Measurements from ENCODE around the gene ZNF627.
A peak's percentile ranks its signal among the peaks of the same experiment; 100 is the strongest.
"Not testable (repeated sequence)": the region's sequence is repeated elsewhere in the genome, so short reads cannot be mapped to it uniquely, and the experiment has no call there.

The ZNF627 gene

GRCh38 chr19:11634018-11634662, 36.9 kb downstream of the ZNF627 start:
- not testable (repeated sequence) for H3K36me3 Mint-ChIP-seq, H3K4me1 Mint-ChIP-seq, H3K27ac Mint-ChIP-seq, H3K4me3 Mint-ChIP-seq, H3K9me3 Mint-ChIP-seq, ATAC-seq
- H3K27me3 Mint-ChIP-seq, result peaks cover 20% of the 10 kb centered on the region

- H3K27me3 Mint-ChIP-seq, result peaks cover 9% of the 10 kb centered on the region
- peaks cover 3% of the 10 kb centered on the region for H3K9me3 Mint-ChIP-seq
- H3K36me3 Mint-ChIP-seq, result no peaks in the 10 kb centered on the region
- no peak for ATAC-seq
- H3K4me1 Mint-ChIP-seq, result no peaks in the 10 kb centered on the region
- no peak overlapping the region for H3K4me3 Mint-ChIP-seq
- no peak overlapping the region for H3K27ac Mint-ChIP-seq
These were observed 41.9 kb downstream of the ZNF627 start for GRCh38 chr19:11639245-11639601.

GRCh38 chr19:11639602-11640471, 42.6 kb downstream of the ZNF627 start:
- peak; percentile 99 for ATAC-seq
- H3K4me3 Mint-ChIP-seq, result peak overlapping the region; percentile 77
- no peaks in the 10 kb centered on the region for H3K4me1 Mint-ChIP-seq
- H3K36me3 Mint-ChIP-seq, result no peaks in the 10 kb centered on the region
- H3K27me3 Mint-ChIP-seq, result peaks cover 9% of the 10 kb centered on the region
- H3K27ac Mint-ChIP-seq, result no peak overlapping the region
- H3K9me3 Mint-ChIP-seq, result peaks cover 3% of the 10 kb centered on the region

GRCh38 chr19:11641244-11641643, 44.0 kb downstream of the ZNF627 start:
- H3K27me3 Mint-ChIP-seq, result peaks cover 9% of the 10 kb centered on the region
- no peaks in the 10 kb centered on the region for H3K36me3 Mint-ChIP-seq
- no peak overlapping the region for H3K27ac Mint-ChIP-seq
- ATAC-seq, result no peak
- H3K4me3 Mint-ChIP-seq, result no peak overlapping the region
- H3K9me3 Mint-ChIP-seq, result peaks cover 3% of the 10 kb centered on the region
- no peaks in the 10 kb centered on the region for H3K4me1 Mint-ChIP-seq

DNA sequence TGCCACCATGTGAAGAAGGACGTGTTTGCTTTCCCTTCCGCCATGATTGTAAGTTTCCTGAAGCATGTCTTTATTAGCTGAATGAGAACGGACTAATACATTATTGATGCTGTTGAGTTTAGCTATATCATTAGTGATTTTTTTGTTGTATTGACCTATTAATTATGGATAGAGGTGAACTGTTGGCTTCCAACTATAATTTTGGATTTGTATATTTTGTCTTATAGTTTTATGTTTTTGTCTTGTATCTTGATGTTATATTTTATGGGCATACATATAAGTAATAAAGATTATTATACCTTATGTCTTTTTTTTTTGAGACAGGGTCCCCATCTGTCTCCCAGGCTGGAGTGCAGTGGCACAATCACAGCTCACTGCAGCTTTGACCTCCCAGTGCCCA, 45.6 kb downstream of the ZNF627 start:
- H3K4me3 Mint-ChIP-seq, result no peak overlapping the region
- H3K4me1 Mint-ChIP-seq, result no peaks in the 10 kb centered on the region
- H3K27me3 Mint-ChIP-seq, result peaks cover 9% of the 10 kb centered on the region
- H3K27ac Mint-ChIP-seq, result no peak overlapping the region
- H3K36me3 Mint-ChIP-seq, result no peaks in the 10 kb centered on the region
- no peak for ATAC-seq
- peaks cover 3% of the 10 kb centered on the region for H3K9me3 Mint-ChIP-seq

GRCh38 chr19:11649941-11650340, 52.7 kb downstream of the ZNF627 start:
- no peak for ATAC-seq
- Mint-ChIP-seq H3K36me3 (no peaks in the 10 kb centered on the region), H3K4me3 (no peak overlapping the region), H3K4me1 (no peaks in the 10 kb centered on the region), H3K27me3 (no peaks in the 10 kb centered on the region), H3K27ac (no peak overlapping the region), H3K9me3 (peaks cover 10% of the 10 kb centered on the region)

GRCh38 chr19:11651062-11651461, 53.8 kb downstream of the ZNF627 start:
- no peak for ATAC-seq
- Mint-ChIP-seq H3K9me3 (peaks cover 10% of the 10 kb centered on the region), H3K27me3 (no peaks in the 10 kb centered on the region), H3K4me3 (no peak overlapping the region), H3K27ac (no peak overlapping the region), H3K4me1 (no peaks in the 10 kb centered on the region), H3K36me3 (no peaks in the 10 kb centered on the region)

DNA sequence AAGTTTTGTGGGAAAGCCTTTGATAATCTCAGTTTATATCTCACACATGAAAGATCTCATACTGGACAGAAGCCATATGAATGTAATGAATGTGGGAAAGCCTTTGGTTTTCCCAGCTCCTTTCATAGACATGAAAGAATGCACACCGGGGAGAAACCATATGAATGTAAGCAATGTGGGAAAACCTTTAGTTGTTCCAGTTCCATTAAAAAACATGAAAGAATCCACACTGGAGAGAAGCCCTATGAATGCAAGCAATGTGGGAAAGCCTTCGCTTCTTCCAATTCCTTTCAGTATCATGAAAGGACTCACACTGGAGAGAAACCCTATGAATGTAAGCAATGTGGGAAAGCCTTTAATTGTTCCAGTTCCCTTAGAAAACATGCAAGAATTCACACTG, 54.8 kb downstream of the ZNF627 start:
- Mint-ChIP-seq H3K4me3 (no peak overlapping the region), H3K9me3 (peaks cover 10% of the 10 kb centered on the region), H3K27me3 (no peaks in the 10 kb centered on the region), H3K36me3 (no peaks in the 10 kb centered on the region), H3K4me1 (no peaks in the 10 kb centered on the region), H3K27ac (no peak overlapping the region)
- ATAC-seq, result no peak

- ATAC-seq, result no peak
- Mint-ChIP-seq H3K36me3 (no peaks in the 10 kb centered on the region), H3K27me3 (no peaks in the 10 kb centered on the region), H3K27ac (no peak overlapping the region), H3K9me3 (peaks cover 10% of the 10 kb centered on the region), H3K4me1 (no peaks in the 10 kb centered on the region), H3K4me3 (no peak overlapping the region)
These were observed 55.2 kb downstream of the ZNF627 start for GRCh38 chr19:11652492-11652891.

DNA sequence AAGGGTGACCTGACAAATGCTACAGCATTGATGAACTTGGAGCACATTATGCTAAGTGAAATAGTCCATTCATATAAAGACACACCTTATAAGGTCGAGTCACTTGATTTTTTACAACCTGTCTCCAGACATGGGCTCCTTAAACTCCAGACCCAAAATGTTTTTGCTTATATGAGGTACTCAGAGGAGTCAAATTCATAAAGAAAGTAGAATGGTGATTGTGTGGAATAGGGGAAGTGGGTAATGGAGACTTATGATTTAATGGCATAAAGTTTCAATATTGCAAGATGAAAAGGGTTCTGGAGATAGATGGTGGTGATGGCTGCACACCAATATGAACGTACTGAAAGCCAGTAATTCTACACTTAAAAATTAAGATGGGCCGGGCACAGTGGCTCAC, 59.3 kb downstream of the ZNF627 start:
- Mint-ChIP-seq H3K27me3 (no peaks in the 10 kb centered on the region), H3K9me3 (peaks cover 9% of the 10 kb centered on the region), H3K36me3 (no peaks in the 10 kb centered on the region), H3K27ac (no peak overlapping the region), H3K4me1 (no peaks in the 10 kb centered on the region), H3K4me3 (no peak overlapping the region)
- ATAC-seq, result peak; percentile 39

DNA sequence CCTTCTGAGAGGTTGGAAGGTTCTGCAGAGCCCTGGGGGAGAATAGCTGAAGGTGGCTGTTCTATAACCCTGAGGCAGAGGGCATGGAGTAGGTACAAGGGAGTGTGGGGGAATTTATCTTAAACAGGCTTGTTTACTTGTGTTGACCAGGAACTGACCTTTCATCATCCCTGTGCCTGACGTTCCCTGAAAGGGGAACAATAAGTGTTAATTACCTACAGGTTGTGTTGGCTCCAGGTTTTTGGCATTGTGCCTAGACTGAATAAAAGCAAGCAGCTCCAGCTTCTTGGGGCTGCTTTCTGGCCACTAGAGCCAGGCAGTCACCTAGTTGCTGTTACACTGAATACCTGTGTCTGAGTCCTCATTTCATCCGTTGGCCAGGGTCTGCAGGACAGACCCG, 60.0 kb downstream of the ZNF627 start:
- H3K36me3 Mint-ChIP-seq, result no peaks in the 10 kb centered on the region
- ATAC-seq, result no peak
- no peak overlapping the region for H3K4me3 Mint-ChIP-seq
- no peaks in the 10 kb centered on the region for H3K4me1 Mint-ChIP-seq
- H3K27ac Mint-ChIP-seq, result no peak overlapping the region
- H3K27me3 Mint-ChIP-seq, result no peaks in the 10 kb centered on the region
- peaks cover 1% of the 10 kb centered on the region for H3K9me3 Mint-ChIP-seq

DNA sequence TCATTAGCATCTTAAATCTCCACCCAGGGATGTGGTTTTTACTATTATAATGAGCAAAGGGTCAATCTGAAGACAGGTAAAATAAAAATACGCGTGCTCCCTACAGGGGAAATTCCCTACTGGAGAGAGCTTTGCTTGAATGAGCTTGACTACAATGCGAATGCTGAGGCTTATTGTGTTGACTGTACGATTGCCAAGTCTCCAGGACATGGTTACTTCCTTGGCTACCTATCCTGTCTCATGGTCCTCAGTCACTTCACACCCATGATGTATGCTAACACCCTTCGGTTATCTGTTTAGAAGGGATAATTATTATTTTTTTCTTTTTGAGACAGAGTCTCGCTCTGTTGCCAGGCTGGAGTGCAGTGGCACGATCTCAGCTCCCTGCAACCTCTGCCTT, 61.7 kb downstream of the ZNF627 start:
- Mint-ChIP-seq H3K4me3 (no peak overlapping the region), H3K27ac (no peak overlapping the region), H3K9me3 (no peaks in the 10 kb centered on the region), H3K36me3 (no peaks in the 10 kb centered on the region), H3K27me3 (no peaks in the 10 kb centered on the region), H3K4me1 (no peaks in the 10 kb centered on the region)
- no peak for ATAC-seq

DNA sequence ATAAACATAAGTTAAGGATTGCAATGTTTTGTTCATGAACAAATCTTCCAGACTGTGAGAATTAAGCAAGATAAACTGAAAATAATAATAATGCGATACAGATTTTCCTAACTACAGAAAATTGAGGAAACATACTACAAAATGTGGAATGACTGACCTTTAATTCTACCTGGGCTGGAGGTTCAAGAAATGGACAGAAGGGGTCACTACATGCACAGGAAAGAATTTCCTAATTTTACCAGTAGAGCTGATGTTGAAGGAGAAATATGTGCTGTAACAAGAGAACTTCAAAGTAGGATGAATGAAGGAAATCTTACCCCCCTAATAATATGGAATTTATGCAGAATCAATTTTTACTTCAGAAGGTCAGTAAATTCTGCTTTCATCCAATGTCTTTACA, 62.3 kb downstream of the ZNF627 start:
- Mint-ChIP-seq H3K4me3 (no peak overlapping the region), H3K27ac (no peak overlapping the region), H3K9me3 (no peaks in the 10 kb centered on the region), H3K36me3 (no peaks in the 10 kb centered on the region), H3K4me1 (no peaks in the 10 kb centered on the region), H3K27me3 (no peaks in the 10 kb centered on the region)
- ATAC-seq, result no peak

DNA sequence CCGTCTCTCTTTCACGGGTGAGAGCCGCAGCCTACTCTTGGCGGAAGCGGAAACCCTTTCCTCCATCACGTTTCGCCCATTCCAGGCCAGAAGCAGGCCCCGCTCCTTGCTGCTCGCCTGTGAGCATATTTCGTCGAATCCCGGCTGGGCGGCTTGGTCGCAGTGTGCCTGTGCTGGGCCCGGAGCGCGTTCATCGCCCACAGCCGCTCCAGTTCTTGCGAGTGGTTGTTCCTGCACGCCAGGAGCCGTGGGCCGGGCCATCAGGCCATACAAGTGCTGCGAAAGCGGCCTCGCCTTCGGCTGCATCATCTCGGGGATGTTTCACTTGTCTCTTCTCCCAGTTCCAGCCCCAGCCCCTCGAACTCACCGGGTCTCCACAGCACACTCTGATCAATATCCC, 65.0 kb downstream of the ZNF627 start:
- H3K36me3 Mint-ChIP-seq, result no peaks in the 10 kb centered on the region
- no peaks in the 10 kb centered on the region for H3K27me3 Mint-ChIP-seq
- no peaks in the 10 kb centered on the region for H3K9me3 Mint-ChIP-seq
- no peak overlapping the region for H3K27ac Mint-ChIP-seq
- no peak overlapping the region for H3K4me3 Mint-ChIP-seq
- H3K4me1 Mint-ChIP-seq, result no peaks in the 10 kb centered on the region
- ATAC-seq, result no peak

GRCh38 chr19:11663181-11663591, 65.9 kb downstream of the ZNF627 start:
- H3K4me1 Mint-ChIP-seq, result no peaks in the 10 kb centered on the region
- no peak for ATAC-seq
- no peak overlapping the region for H3K4me3 Mint-ChIP-seq
- no peak overlapping the region for H3K27ac Mint-ChIP-seq
- H3K9me3 Mint-ChIP-seq, result no peaks in the 10 kb centered on the region
- no peaks in the 10 kb centered on the region for H3K27me3 Mint-ChIP-seq
- no peaks in the 10 kb centered on the region for H3K36me3 Mint-ChIP-seq
